ENCODE measurements around the gene CAMK4. TPM values are rescaled to one million over a fixed set of nuclear protein-coding genes. Genes with fewer than 3 reads are reported as not detected.

CAMK4 gene
- total and polyA plus RNA-seq, 4 donors: 0.27 to 1.4 (median 1.2) TPM

GRCh38 chr5:111232311-111233051 lies 8.3 kb downstream of the CAMK4 start:
- TF ChIP-seq, protein P1, sequence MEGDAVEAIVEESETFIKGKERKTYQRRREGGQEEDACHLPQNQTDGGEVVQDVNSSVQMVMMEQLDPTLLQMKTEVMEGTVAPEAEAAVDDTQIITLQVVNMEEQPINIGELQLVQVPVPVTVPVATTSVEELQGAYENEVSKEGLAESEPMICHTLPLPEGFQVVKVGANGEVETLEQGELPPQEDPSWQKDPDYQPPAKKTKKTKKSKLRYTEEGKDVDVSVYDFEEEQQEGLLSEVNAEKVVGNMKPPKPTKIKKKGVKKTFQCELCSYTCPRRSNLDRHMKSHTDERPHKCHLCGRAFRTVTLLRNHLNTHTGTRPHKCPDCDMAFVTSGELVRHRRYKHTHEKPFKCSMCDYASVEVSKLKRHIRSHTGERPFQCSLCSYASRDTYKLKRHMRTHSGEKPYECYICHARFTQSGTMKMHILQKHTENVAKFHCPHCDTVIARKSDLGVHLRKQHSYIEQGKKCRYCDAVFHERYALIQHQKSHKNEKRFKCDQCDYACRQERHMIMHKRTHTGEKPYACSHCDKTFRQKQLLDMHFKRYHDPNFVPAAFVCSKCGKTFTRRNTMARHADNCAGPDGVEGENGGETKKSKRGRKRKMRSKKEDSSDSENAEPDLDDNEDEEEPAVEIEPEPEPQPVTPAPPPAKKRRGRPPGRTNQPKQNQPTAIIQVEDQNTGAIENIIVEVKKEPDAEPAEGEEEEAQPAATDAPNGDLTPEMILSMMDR (IDR thresholded peaks at IDR 0.05; ENCODE audit: low read depth, low read length, missing input control): no peak
- TF ChIP-seq, protein P2, sequence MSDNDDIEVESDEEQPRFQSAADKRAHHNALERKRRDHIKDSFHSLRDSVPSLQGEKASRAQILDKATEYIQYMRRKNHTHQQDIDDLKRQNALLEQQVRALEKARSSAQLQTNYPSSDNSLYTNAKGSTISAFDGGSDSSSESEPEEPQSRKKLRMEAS (IDR thresholded peaks at IDR 0.05): no peak
- no peak for TF ChIP-seq FOXA1 (IDR thresholded peaks at IDR 0.05)
- no peak for TF ChIP-seq JUND (IDR thresholded peaks at IDR 0.05)
- TF ChIP-seq FOXA2 (IDR thresholded peaks at IDR 0.05): no peak
- no peak for TF ChIP-seq RAD21 (IDR thresholded peaks at IDR 0.05)
- no peak for TF ChIP-seq SP1 (IDR thresholded peaks at IDR 0.05)
- TF ChIP-seq, protein P3, sequence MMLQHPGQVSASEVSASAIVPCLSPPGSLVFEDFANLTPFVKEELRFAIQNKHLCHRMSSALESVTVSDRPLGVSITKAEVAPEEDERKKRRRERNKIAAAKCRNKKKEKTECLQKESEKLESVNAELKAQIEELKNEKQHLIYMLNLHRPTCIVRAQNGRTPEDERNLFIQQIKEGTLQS (IDR thresholded peaks at IDR 0.05): no peak
- TF ChIP-seq YY1 (IDR thresholded peaks at IDR 0.05): no peak
- no peak for TF ChIP-seq GABPA (IDR thresholded peaks at IDR 0.05 in 1 of 2, conservative IDR thresholded peaks at IDR 0.05 in 1 of 2)
- WGBS: 42% methylated on average over 1 of the region's 1 CpG
- Histone ChIP-seq H3K4me1 (ENCODE audit: control insufficient read depth in 4 of 4, insufficient read depth in 4 of 4, low read length in 3 of 4) (no peaks in the 10 kb centered on the region), H3K9me3 (ENCODE audit: control insufficient read depth in 4 of 4, low read length in 3 of 4) (no peaks in the 10 kb centered on the region), H3K27me3 (ENCODE audit: control insufficient read depth in 4 of 4, insufficient read depth in 4 of 4, low read length in 3 of 4) (peaks cover 0 to 4% (median 1%) of the 10 kb centered on the region in 4 donors), H3K4me3 (ENCODE audit: low read depth in 1 of 3, low read length in 3 of 3) (no peak overlapping the region), H3K9ac (ENCODE audit: low read depth in 1 of 2, low read length in 2 of 2) (no peak overlapping the region), H3K36me3 (ENCODE audit: control insufficient read depth in 4 of 4, insufficient read depth in 3 of 4, low read depth in 1 of 4, low read length in 3 of 4) (no peaks in the 10 kb centered on the region), H3K27ac (ENCODE audit: low read depth in 1 of 2, low read length in 2 of 2) (no peak overlapping the region)
- DNase-seq (ENCODE audit: low spot score): no peak

- WGBS: 49% methylated on average over 2 of the region's 2 CpGs
- TF ChIP-seq RAD21 (IDR thresholded peaks at IDR 0.05): no peak
- no peak for TF ChIP-seq NR2F2 (IDR thresholded peaks at IDR 0.05)
- no peak for TF ChIP-seq JUND (IDR thresholded peaks at IDR 0.05)
- TF ChIP-seq, protein P1 (IDR thresholded peaks at IDR 0.05; ENCODE audit: low read depth, low read length, missing input control): no peak
- no peak for TF ChIP-seq EGR1 (IDR thresholded peaks at IDR 0.05; ENCODE audit: low read depth in 2 of 2)
- no peak for TF ChIP-seq YY1 (IDR thresholded peaks at IDR 0.05)
- no peak for TF ChIP-seq FOXA1 (IDR thresholded peaks at IDR 0.05)
- no peak for TF ChIP-seq RXRA (IDR thresholded peaks at IDR 0.05)
- TF ChIP-seq, protein P4, sequence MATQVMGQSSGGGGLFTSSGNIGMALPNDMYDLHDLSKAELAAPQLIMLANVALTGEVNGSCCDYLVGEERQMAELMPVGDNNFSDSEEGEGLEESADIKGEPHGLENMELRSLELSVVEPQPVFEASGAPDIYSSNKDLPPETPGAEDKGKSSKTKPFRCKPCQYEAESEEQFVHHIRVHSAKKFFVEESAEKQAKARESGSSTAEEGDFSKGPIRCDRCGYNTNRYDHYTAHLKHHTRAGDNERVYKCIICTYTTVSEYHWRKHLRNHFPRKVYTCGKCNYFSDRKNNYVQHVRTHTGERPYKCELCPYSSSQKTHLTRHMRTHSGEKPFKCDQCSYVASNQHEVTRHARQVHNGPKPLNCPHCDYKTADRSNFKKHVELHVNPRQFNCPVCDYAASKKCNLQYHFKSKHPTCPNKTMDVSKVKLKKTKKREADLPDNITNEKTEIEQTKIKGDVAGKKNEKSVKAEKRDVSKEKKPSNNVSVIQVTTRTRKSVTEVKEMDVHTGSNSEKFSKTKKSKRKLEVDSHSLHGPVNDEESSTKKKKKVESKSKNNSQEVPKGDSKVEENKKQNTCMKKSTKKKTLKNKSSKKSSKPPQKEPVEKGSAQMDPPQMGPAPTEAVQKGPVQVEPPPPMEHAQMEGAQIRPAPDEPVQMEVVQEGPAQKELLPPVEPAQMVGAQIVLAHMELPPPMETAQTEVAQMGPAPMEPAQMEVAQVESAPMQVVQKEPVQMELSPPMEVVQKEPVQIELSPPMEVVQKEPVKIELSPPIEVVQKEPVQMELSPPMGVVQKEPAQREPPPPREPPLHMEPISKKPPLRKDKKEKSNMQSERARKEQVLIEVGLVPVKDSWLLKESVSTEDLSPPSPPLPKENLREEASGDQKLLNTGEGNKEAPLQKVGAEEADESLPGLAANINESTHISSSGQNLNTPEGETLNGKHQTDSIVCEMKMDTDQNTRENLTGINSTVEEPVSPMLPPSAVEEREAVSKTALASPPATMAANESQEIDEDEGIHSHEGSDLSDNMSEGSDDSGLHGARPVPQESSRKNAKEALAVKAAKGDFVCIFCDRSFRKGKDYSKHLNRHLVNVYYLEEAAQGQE (IDR thresholded peaks at IDR 0.05): no peak
- TF ChIP-seq, protein P3 (IDR thresholded peaks at IDR 0.05): no peak
- no peak for TF ChIP-seq FOXA2 (IDR thresholded peaks at IDR 0.05)
- Histone ChIP-seq H3K27ac (ENCODE audit: low read depth in 1 of 2, low read length in 2 of 2) (no peak overlapping the region), H3K4me3 (ENCODE audit: low read depth in 1 of 3, low read length in 3 of 3) (no peak overlapping the region), H3K27me3 (ENCODE audit: control insufficient read depth in 4 of 4, insufficient read depth in 4 of 4, low read length in 3 of 4) (peaks cover 0 to 3% (median 0%) of the 10 kb centered on the region in 4 donors), H3K9ac (ENCODE audit: low read depth in 1 of 2, low read length in 2 of 2) (no peak overlapping the region), H3K9me3 (ENCODE audit: control insufficient read depth in 4 of 4, low read length in 3 of 4) (no peaks in the 10 kb centered on the region), H3K4me1 (ENCODE audit: control insufficient read depth in 4 of 4, insufficient read depth in 4 of 4, low read length in 3 of 4) (no peaks in the 10 kb centered on the region), H3K36me3 (ENCODE audit: control insufficient read depth in 4 of 4, insufficient read depth in 3 of 4, low read depth in 1 of 4, low read length in 3 of 4) (no peaks in the 10 kb centered on the region)
- no peak for DNase-seq (ENCODE audit: low spot score)
These were observed 8.8 kb downstream of the CAMK4 start for GRCh38 chr5:111233052-111233374.
